ENCODE data around the gene DMBT1.

Gene DMBT1

GRCh38 chr10:122531261-122531660, 29.3 kb upstream of the DMBT1 start:
- H3K36me3 ChIP-seq (ENCODE audit: insufficient read depth, low read length): no peaks in the 10 kb centered on the region
- no peaks in the 10 kb centered on the region for H4K20me1 ChIP-seq (ENCODE audit: insufficient read depth, low read length)
- H3K27me3 ChIP-seq (ENCODE audit: insufficient read depth, low read length, poor library complexity): no peaks in the 10 kb centered on the region
- no peak for TF ChIP-seq EZH2 (IDR thresholded peaks at IDR 0.05; ENCODE audit: borderline replicate concordance, low read depth, low read length, severe bottlenecking)
- no peak for TF ChIP-seq CTCF (IDR thresholded peaks at IDR 0.05; ENCODE audit: borderline replicate concordance, extremely low read depth, low read length, poor library complexity, severe bottlenecking)
- H3K27ac ChIP-seq (ENCODE audit: low read length): no peak overlapping the region
- H3K4me3 ChIP-seq (ENCODE audit: low read depth in 1 of 2, low read length in 2 of 2): no peak overlapping the region
- no peak overlapping the region for H3K4me2 ChIP-seq (ENCODE audit: insufficient read depth, low read length)
- H2AFZ ChIP-seq (ENCODE audit: low read depth, low read length): no peak overlapping the region
- no peaks in the 10 kb centered on the region for H3K4me1 ChIP-seq (ENCODE audit: insufficient read depth, low read length)
- H3K79me2 ChIP-seq (ENCODE audit: insufficient read depth, low read length): no peaks in the 10 kb centered on the region
- ATAC-seq (ENCODE audit: insufficient read depth, low read depth) (no peak), DNase-seq (no peak)
- H3K9ac ChIP-seq (ENCODE audit: low read depth, low read length): no peak overlapping the region
- H3K9me3 ChIP-seq (ENCODE audit: insufficient read depth, low read length, severe bottlenecking): no peaks in the 10 kb centered on the region

- H3K9me3 ChIP-seq (ENCODE audit: insufficient read depth, low read length, severe bottlenecking): no peaks in the 10 kb centered on the region
- H3K4me2 ChIP-seq (ENCODE audit: insufficient read depth, low read length): no peak overlapping the region
- no peaks in the 10 kb centered on the region for H3K36me3 ChIP-seq (ENCODE audit: insufficient read depth, low read length)
- H3K27me3 ChIP-seq (ENCODE audit: insufficient read depth, low read length, poor library complexity): no peaks in the 10 kb centered on the region
- H2AFZ ChIP-seq (ENCODE audit: low read depth, low read length): no peak overlapping the region
- no peak overlapping the region for H3K9ac ChIP-seq (ENCODE audit: low read depth, low read length)
- ATAC-seq (ENCODE audit: insufficient read depth, low read depth): no peak
- no peak for DNase-seq
- no peaks in the 10 kb centered on the region for H3K4me1 ChIP-seq (ENCODE audit: insufficient read depth, low read length)
- H3K4me3 ChIP-seq (ENCODE audit: low read depth in 1 of 2, low read length in 2 of 2): no peak overlapping the region
- H4K20me1 ChIP-seq (ENCODE audit: insufficient read depth, low read length): no peaks in the 10 kb centered on the region
- no peak for TF ChIP-seq CTCF (IDR thresholded peaks at IDR 0.05; ENCODE audit: borderline replicate concordance, extremely low read depth, low read length, poor library complexity, severe bottlenecking)
- TF ChIP-seq EZH2 (IDR thresholded peaks at IDR 0.05; ENCODE audit: borderline replicate concordance, low read depth, low read length, severe bottlenecking): no peak
- H3K79me2 ChIP-seq (ENCODE audit: insufficient read depth, low read length): no peaks in the 10 kb centered on the region
- H3K27ac ChIP-seq (ENCODE audit: low read length): no peak overlapping the region
These were observed 28.6 kb upstream of the DMBT1 start for GRCh38 chr10:122531939-122532338.

GRCh38 chr10:122532601-122533296, 27.8 kb upstream of the DMBT1 start:
- Histone ChIP-seq H3K27ac (ENCODE audit: low read length) (no peak overlapping the region), H3K36me3 (ENCODE audit: insufficient read depth, low read length) (no peaks in the 10 kb centered on the region), H3K27me3 (ENCODE audit: insufficient read depth, low read length, poor library complexity) (no peaks in the 10 kb centered on the region), H4K20me1 (ENCODE audit: insufficient read depth, low read length) (no peaks in the 10 kb centered on the region), H3K9me3 (ENCODE audit: insufficient read depth, low read length, severe bottlenecking) (no peaks in the 10 kb centered on the region), H2AFZ (ENCODE audit: low read depth, low read length) (no peak overlapping the region), H3K4me1 (ENCODE audit: insufficient read depth, low read length) (no peaks in the 10 kb centered on the region), H3K79me2 (ENCODE audit: insufficient read depth, low read length) (no peaks in the 10 kb centered on the region), H3K9ac (ENCODE audit: low read depth, low read length) (no peak overlapping the region), H3K4me3 (ENCODE audit: low read depth in 1 of 2, low read length in 2 of 2) (no peak overlapping the region), H3K4me2 (ENCODE audit: insufficient read depth, low read length) (no peak overlapping the region)
- DNase-seq: no peak
- no peak for ATAC-seq (ENCODE audit: insufficient read depth, low read depth)
- no peak for TF ChIP-seq EZH2 (IDR thresholded peaks at IDR 0.05; ENCODE audit: borderline replicate concordance, low read depth, low read length, severe bottlenecking)
- no peak for TF ChIP-seq CTCF (IDR thresholded peaks at IDR 0.05; ENCODE audit: borderline replicate concordance, extremely low read depth, low read length, poor library complexity, severe bottlenecking)

Measured in DND-41 (cell line).